HCT116 (cell line): ENCODE data around the gene PPP1R16B.

Experiments
- EZH2 ChIP-seq: fragments of 200-600 bp; sonication (generic); IDR thresholded peaks from 2 replicates; pipeline ENCODE4 v1.6.1; 2017; ENCODE audit warnings: antibody characterized with exemption, mixed run types
- EZH2phosphoT487 ChIP-seq: fragments of 200-600 bp; IDR thresholded peaks from 2 replicates; pipeline ENCODE4 v1.6.1; 2018; ENCODE audit warnings: antibody characterized with exemption, borderline replicate concordance
- JUND ChIP-seq: IDR thresholded peaks from 2 replicates; pipeline ENCODE4 v1.6.1; 2012
- POLR2A ChIP-seq: IDR thresholded peaks from 2 replicates; pipeline ENCODE4 v1.7.0; 2011; ENCODE audit warnings: borderline replicate concordance; ENCODE audit not compliant: insufficient read depth, insufficient read length; ENCODE audit errors: extremely low read depth
- POLR2AphosphoS5 ChIP-seq: IDR thresholded peaks from 2 replicates; pipeline ENCODE4 v1.6.1; 2011; ENCODE audit warnings: mild to moderate bottlenecking, low read depth, low read length, moderate library complexity
- RAD21 ChIP-seq: IDR thresholded peaks from 2 replicates; pipeline ENCODE4 v1.6.1; 2012; ENCODE audit warnings: low read depth, mild to moderate bottlenecking
- ZBTB33 ChIP-seq: IDR thresholded peaks from 2 replicates; pipeline ENCODE4 v1.6.1; 2011; ENCODE audit warnings: mild to moderate bottlenecking, low read length, moderate library complexity; ENCODE audit not compliant: insufficient replicate concordance; ENCODE audit errors: extremely low read depth
- TF ChIP-seq, protein P1 (sequence below), 3 experiments: fragments of 200-600 bp in 1 of 3; sonication (generic) in 1 of 3; IDR thresholded peaks in 2 of 3; conservative IDR thresholded peaks in 1 of 3; 2 replicates each; pipeline ENCODE4 v1.5.1; 2012 to 2017; ENCODE audit warnings: low read depth in 2 of 3, low read length in 2 of 3, antibody characterized with exemption in 1 of 3, borderline replicate concordance in 1 of 3, control low read depth in 1 of 3, mild to moderate bottlenecking in 1 of 3, mixed read lengths in 1 of 3, mixed run types in 1 of 3, moderate library complexity in 1 of 3; ENCODE audit not compliant: insufficient read depth in 1 of 3

- no peak for TF ChIP-seq EZH2
- no peak for TF ChIP-seq POLR2A
- TF ChIP-seq, protein P1, sequence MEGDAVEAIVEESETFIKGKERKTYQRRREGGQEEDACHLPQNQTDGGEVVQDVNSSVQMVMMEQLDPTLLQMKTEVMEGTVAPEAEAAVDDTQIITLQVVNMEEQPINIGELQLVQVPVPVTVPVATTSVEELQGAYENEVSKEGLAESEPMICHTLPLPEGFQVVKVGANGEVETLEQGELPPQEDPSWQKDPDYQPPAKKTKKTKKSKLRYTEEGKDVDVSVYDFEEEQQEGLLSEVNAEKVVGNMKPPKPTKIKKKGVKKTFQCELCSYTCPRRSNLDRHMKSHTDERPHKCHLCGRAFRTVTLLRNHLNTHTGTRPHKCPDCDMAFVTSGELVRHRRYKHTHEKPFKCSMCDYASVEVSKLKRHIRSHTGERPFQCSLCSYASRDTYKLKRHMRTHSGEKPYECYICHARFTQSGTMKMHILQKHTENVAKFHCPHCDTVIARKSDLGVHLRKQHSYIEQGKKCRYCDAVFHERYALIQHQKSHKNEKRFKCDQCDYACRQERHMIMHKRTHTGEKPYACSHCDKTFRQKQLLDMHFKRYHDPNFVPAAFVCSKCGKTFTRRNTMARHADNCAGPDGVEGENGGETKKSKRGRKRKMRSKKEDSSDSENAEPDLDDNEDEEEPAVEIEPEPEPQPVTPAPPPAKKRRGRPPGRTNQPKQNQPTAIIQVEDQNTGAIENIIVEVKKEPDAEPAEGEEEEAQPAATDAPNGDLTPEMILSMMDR (IDR thresholded peaks at IDR 0.05 in 2 of 3, conservative IDR thresholded peaks at IDR 0.05 in 1 of 3; ENCODE audit: borderline replicate concordance in 1 of 3, insufficient read depth in 1 of 3, low read depth in 2 of 3, low read length in 2 of 3): no peak
- no peak for TF ChIP-seq EZH2phosphoT487
- TF ChIP-seq JUND: no peak
- no peak for TF ChIP-seq RAD21
- no peak for TF ChIP-seq POLR2AphosphoS5
- TF ChIP-seq ZBTB33: no peak
These were observed 67.1 kb downstream of the PPP1R16B start for GRCh38 chr20:38872491-38873049.
